Smooth muscle cell (in vitro differentiated cells): ENCODE results near the gene PRKN. TPM values are rescaled to one million over a fixed set of nuclear protein-coding genes. Genes with fewer than 3 reads are reported as not detected.

Experiments
- DNase-seq: peaks from one replicate; lab custom pipeline; 2025; ENCODE audit not compliant: unreplicated experiment; lab: John Stamatoyannopoulos, UW
- H2AFZ ChIP-seq: fragments of 200-600 bp; sonication (generic); 2 replicates; pipeline ENCODE4 v1.6.0; 2016; ENCODE audit warnings: antibody characterized with exemption, low read depth, mild to moderate bottlenecking
- H3F3A ChIP-seq: fragments of 200-600 bp; sonication (generic); 2 replicates; pipeline ENCODE4 v1.6.0; 2017; ENCODE audit warnings: antibody characterized with exemption, low read depth
- H3K27ac ChIP-seq: fragments of 200-600 bp; sonication (generic); 2 replicates; pipeline ENCODE4 v1.5.1; 2016; ENCODE audit warnings: low read depth, mild to moderate bottlenecking
- H3K27me3 ChIP-seq: fragments of 200-600 bp; sonication (generic); 2 replicates; pipeline ENCODE4 v1.6.1; 2016; ENCODE audit warnings: low read depth, mild to moderate bottlenecking
- H3K36me3 ChIP-seq: fragments of 200-600 bp; sonication (generic); 2 replicates; pipeline ENCODE4 v1.5.1; 2016; ENCODE audit warnings: low read depth
- H3K4me1 ChIP-seq: fragments of 200-600 bp; sonication (generic); 2 replicates; pipeline ENCODE4 v1.5.1; 2016; ENCODE audit warnings: low read depth
- H3K4me2 ChIP-seq: fragments of 200-600 bp; sonication (generic); 2 replicates; pipeline ENCODE4 v1.6.0; 2016; ENCODE audit warnings: mild to moderate bottlenecking
- H3K4me3 ChIP-seq: fragments of 200-600 bp; sonication (generic); 2 replicates; pipeline ENCODE4 v1.5.1; 2016; ENCODE audit warnings: mild to moderate bottlenecking
- H3K79me2 ChIP-seq: fragments of 200-600 bp; sonication (generic); 2 replicates; pipeline ENCODE4 v1.6.0; 2016; ENCODE audit warnings: low read depth, mild to moderate bottlenecking
- H3K9ac ChIP-seq: fragments of 200-600 bp; sonication (generic); 2 replicates; pipeline ENCODE4 v1.6.0; 2016; ENCODE audit warnings: low read depth
- H3K9me3 ChIP-seq: fragments of 200-600 bp; sonication (generic); replicated peaks from 2 replicates; pipeline ENCODE4 v1.5.1; 2016; ENCODE audit warnings: low read depth
- H4K20me1 ChIP-seq: fragments of 200-600 bp; sonication (generic); 2 replicates; pipeline ENCODE4 v1.6.0; 2016; ENCODE audit warnings: low read depth
- WGBS: methylation state at CpG from one replicate; pipeline ENCODE4 v1.1.7; 2016; ENCODE audit warnings: low lambda C conversion rate; 5-methylcytosine and 5-hydroxymethylcytosine counted together
- polyA plus RNA-seq: library from polyadenylated mRNA; unstranded; fragments of >200 nt; fragmentation: Nextera tagmentation; extraction: Ambion mirVana; gene quantifications from 2 replicates; pipeline ENCODE4 v1.2.1, GENCODE V29; 2016
- total RNA-seq: library from RNA; depleted of rRNA; stranded (reverse); fragments of >200 nt; gene quantifications from 2 replicates; pipeline ENCODE4 v1.2.3, GENCODE V29; 2014
- TF ChIP-seq, protein P1 (sequence below): fragments of 200-600 bp; sonication (generic); IDR thresholded peaks from 2 replicates; pipeline ENCODE4 v1.5.1; 2017; ENCODE audit warnings: borderline replicate concordance, mild to moderate bottlenecking, antibody characterized with exemption; ENCODE audit not compliant: insufficient read depth, poor library complexity, severe bottlenecking

Gene PRKN
- total and polyA plus RNA-seq, 2 experiments from 2014 or later = 0.81 to 5.1 TPM

GRCh38 chr6:161676586-161676985 lies 1051.0 kb downstream of the PRKN start:
- TF ChIP-seq, protein P1, sequence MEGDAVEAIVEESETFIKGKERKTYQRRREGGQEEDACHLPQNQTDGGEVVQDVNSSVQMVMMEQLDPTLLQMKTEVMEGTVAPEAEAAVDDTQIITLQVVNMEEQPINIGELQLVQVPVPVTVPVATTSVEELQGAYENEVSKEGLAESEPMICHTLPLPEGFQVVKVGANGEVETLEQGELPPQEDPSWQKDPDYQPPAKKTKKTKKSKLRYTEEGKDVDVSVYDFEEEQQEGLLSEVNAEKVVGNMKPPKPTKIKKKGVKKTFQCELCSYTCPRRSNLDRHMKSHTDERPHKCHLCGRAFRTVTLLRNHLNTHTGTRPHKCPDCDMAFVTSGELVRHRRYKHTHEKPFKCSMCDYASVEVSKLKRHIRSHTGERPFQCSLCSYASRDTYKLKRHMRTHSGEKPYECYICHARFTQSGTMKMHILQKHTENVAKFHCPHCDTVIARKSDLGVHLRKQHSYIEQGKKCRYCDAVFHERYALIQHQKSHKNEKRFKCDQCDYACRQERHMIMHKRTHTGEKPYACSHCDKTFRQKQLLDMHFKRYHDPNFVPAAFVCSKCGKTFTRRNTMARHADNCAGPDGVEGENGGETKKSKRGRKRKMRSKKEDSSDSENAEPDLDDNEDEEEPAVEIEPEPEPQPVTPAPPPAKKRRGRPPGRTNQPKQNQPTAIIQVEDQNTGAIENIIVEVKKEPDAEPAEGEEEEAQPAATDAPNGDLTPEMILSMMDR = no peak
- H3K79me2 ChIP-seq = no peaks in the 10 kb centered on the region
- H3K9ac ChIP-seq = no peak overlapping the region
- H3K4me3 ChIP-seq = no peak overlapping the region
- no peak overlapping the region for H2AFZ ChIP-seq
- no peak overlapping the region for H3K27ac ChIP-seq
- H3K4me2 ChIP-seq = no peak overlapping the region
- H3K9me3 ChIP-seq = no peaks in the 10 kb centered on the region
- no peaks in the 10 kb centered on the region for H3K27me3 ChIP-seq
- no peak for DNase-seq
- WGBS = 96% methylated on average over 3 of the region's 3 CpGs
- H4K20me1 ChIP-seq = no peaks in the 10 kb centered on the region
- H3K36me3 ChIP-seq = no peaks in the 10 kb centered on the region
- H3K4me1 ChIP-seq = no peaks in the 10 kb centered on the region
- no peaks in the 10 kb centered on the region for H3F3A ChIP-seq

DNA sequence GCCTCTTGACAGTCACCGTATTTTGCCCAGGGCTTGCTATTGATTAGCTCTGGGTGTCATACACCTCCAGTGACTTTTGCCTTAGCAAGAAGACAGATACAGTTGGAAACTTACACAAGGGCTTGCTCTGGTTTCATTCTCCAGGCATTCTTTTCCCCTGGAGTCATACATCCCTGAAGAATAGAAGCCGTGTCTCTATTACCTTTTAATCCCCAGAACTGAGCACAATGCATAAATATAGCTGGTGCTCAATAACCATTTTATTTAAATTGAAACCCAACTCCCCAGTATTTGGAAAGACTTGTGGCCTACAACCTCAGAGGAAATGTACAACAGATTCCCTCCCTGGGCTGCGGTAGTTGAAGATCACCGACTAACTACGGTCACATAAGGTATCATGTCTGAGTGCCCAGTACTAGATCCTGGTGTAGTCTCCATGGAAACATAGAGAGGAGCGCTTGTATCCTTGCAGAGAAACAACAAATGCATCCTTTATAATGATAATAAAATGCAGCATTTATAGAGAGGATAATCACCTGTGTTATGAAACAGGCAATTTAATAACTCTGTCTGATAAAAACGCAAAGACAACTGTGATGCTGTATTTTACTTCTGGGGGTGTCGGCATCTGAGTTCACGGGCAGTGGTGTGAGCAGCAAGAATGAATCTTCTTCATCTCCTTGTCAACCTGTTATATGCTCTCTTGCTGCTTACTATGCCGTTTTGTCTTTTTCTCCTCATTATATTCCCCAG lies 1052.5 kb downstream of the PRKN start:
- WGBS = 94% methylated on average over 10 of the region's 10 CpGs
- no peak for DNase-seq
- Histone ChIP-seq H3K4me1 (no peaks in the 10 kb centered on the region), H2AFZ (no peak overlapping the region), H3K27me3 (no peaks in the 10 kb centered on the region), H3K9me3 (no peaks in the 10 kb centered on the region), H3K36me3 (no peaks in the 10 kb centered on the region), H3K4me2 (no peak overlapping the region), H3F3A (no peaks in the 10 kb centered on the region), H4K20me1 (no peaks in the 10 kb centered on the region), H3K9ac (no peak overlapping the region), H3K79me2 (no peaks in the 10 kb centered on the region), H3K4me3 (no peak overlapping the region), H3K27ac (no peak overlapping the region)
- TF ChIP-seq, protein P1 = no peak

- Histone ChIP-seq H2AFZ (no peak overlapping the region), H3K9ac (no peak overlapping the region), H3K4me1 (no peaks in the 10 kb centered on the region), H3K36me3 (no peaks in the 10 kb centered on the region), H3K4me3 (no peak overlapping the region), H3K27me3 (no peaks in the 10 kb centered on the region), H3K4me2 (no peak overlapping the region), H3F3A (no peaks in the 10 kb centered on the region), H3K27ac (no peak overlapping the region), H3K9me3 (no peaks in the 10 kb centered on the region), H4K20me1 (no peaks in the 10 kb centered on the region), H3K79me2 (no peaks in the 10 kb centered on the region)
- no peak for DNase-seq
- 97% methylated on average over 6 of the region's 6 CpGs for WGBS
- TF ChIP-seq, protein P1 = no peak
Measured at GRCh38 chr6:161673026-161673425, 1054.5 kb downstream of the PRKN start.

DNA sequence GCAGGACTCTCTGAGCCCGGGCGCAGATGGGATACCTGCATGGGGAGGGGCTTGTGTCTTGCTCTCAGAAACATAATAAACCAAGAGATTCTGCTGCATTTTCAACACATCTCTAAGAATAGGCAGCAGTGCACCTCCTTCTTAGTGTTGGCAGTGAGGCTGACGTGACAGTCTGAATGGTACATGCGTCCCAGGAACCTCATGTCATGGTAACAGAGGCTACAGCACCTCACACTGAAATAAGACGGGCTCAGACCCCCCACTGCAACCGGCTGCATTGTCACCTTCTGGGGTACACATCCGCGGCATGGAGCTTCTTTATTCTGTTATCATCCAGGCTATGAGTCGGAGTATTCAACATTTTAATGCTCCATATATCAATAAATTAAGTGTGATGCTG lies 1056.4 kb downstream of the PRKN start:
- no peaks in the 10 kb centered on the region for H3K4me1 ChIP-seq
- WGBS = 91% methylated on average over 9 of the region's 9 CpGs
- no peaks in the 10 kb centered on the region for H4K20me1 ChIP-seq
- H3F3A ChIP-seq = no peaks in the 10 kb centered on the region
- TF ChIP-seq, protein P1 = no peak
- no peak for DNase-seq
- no peaks in the 10 kb centered on the region for H3K9me3 ChIP-seq
- no peak overlapping the region for H2AFZ ChIP-seq
- H3K27ac ChIP-seq = no peak overlapping the region
- H3K4me2 ChIP-seq = no peak overlapping the region
- H3K36me3 ChIP-seq = no peaks in the 10 kb centered on the region
- no peaks in the 10 kb centered on the region for H3K27me3 ChIP-seq
- no peak overlapping the region for H3K4me3 ChIP-seq
- no peaks in the 10 kb centered on the region for H3K79me2 ChIP-seq
- no peak overlapping the region for H3K9ac ChIP-seq
